ENCODE results near the gene AFF3. TPM values are rescaled to one million over a fixed set of nuclear protein-coding genes. Genes with fewer than 3 reads are reported as not detected.

AFF3 gene
- total and polyA plus RNA-seq, 2 donors (not counting 3 experiments of a cell fraction or from before 2014, with no cell fraction given), result 0.06 to 0.07 TPM

DNA sequence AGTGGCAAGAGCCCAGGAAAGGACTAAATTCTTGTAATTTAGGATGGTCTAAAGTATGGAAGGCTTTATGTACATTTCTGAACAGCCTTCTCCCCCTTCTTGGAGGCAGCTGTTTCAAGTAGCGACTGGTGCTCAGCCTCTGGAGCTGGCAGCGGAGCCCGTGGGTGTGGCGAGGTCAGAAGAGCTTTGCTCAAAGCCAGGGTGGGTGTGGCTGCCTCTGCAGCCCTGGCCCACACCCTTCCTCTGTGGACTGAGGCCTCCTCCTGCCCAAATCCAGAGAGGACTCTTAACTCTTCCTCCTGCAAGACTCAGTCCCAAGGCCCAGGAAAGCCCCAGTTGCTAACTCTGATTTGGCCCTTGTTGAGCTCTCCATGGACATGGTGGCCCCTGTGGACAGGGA lies 450.5 kb downstream of the AFF3 start:
- no peak overlapping the region for H2AFZ ChIP-seq (ENCODE audit: low read depth, low read length)
- intact Hi-C loops (cut with micrococcal nuclease), result no loop called here
- no peaks in the 10 kb centered on the region for H3K9me3 ChIP-seq (replicated peaks; ENCODE audit: control insufficient read depth, insufficient read depth, low read length)
- FAIRE-seq (no peak), DNase-seq (ENCODE audit: low read depth, low spot score) (no peak)
- no TSS peak for BruUV-seq (replicated peaks)
- H3K9ac ChIP-seq (replicated peaks; ENCODE audit: extremely low read depth, insufficient read depth, low read length), result no peak overlapping the region
- ChIA-PET POLR2A (no interaction called here), CTCF (interaction anchor here (1.8 kb wide), 1 partner anchor 11 kb away, joined by 7 read pairs; no protein-coding TSS in a partner anchor)
- no peaks in the 10 kb centered on the region for H3K9me1 ChIP-seq (replicated peaks; ENCODE audit: control insufficient read depth, extremely low read depth, insufficient read depth, low read length)
- dilution Hi-C loops (cut with MboI; ENCODE audit: extremely low pct_ligation_motif_present, low sequenced_read_pairs), result no loop called here
- TF ChIP-seq POLR2AphosphoS5 (IDR thresholded peaks at IDR 0.05; ENCODE audit: insufficient read depth, low read depth, low read length) (no peak), GATA2 (IDR thresholded peaks at IDR 0.05; ENCODE audit: insufficient read depth, insufficient read length, low read depth, low read length) (no peak), MYC (IDR thresholded peaks at IDR 0.05; ENCODE audit: low read depth, low read length) (no peak), EZH2 (IDR thresholded peaks at IDR 0.05; ENCODE audit: borderline replicate concordance, low read depth, low read length, severe bottlenecking) (no peak), JUN (IDR thresholded peaks at IDR 0.05; ENCODE audit: borderline replicate concordance, insufficient read depth, insufficient read length, low read depth) (no peak), FOS (IDR thresholded peaks at IDR 0.05; ENCODE audit: borderline replicate concordance, insufficient read depth, low read length) (no peak), POLR2A (IDR thresholded peaks at IDR 0.05; ENCODE audit: low read depth, low read length) (no peak)
- TF ChIP-seq, protein P1, sequence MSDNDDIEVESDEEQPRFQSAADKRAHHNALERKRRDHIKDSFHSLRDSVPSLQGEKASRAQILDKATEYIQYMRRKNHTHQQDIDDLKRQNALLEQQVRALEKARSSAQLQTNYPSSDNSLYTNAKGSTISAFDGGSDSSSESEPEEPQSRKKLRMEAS (IDR thresholded peaks at IDR 0.05; ENCODE audit: insufficient read depth, insufficient read length), result no peak
- TF ChIP-seq, protein P2, sequence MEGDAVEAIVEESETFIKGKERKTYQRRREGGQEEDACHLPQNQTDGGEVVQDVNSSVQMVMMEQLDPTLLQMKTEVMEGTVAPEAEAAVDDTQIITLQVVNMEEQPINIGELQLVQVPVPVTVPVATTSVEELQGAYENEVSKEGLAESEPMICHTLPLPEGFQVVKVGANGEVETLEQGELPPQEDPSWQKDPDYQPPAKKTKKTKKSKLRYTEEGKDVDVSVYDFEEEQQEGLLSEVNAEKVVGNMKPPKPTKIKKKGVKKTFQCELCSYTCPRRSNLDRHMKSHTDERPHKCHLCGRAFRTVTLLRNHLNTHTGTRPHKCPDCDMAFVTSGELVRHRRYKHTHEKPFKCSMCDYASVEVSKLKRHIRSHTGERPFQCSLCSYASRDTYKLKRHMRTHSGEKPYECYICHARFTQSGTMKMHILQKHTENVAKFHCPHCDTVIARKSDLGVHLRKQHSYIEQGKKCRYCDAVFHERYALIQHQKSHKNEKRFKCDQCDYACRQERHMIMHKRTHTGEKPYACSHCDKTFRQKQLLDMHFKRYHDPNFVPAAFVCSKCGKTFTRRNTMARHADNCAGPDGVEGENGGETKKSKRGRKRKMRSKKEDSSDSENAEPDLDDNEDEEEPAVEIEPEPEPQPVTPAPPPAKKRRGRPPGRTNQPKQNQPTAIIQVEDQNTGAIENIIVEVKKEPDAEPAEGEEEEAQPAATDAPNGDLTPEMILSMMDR (IDR thresholded peaks at IDR 0.05; ENCODE audit: extremely low read depth in 1 of 2, insufficient read depth in 1 of 2, low read depth in 1 of 2, low read length in 2 of 2), result no peak
- no peaks in the 10 kb centered on the region for H3K79me2 ChIP-seq (ENCODE audit: control insufficient read depth, insufficient read depth, low read length)
- no peak overlapping the region for H3K4me2 ChIP-seq (ENCODE audit: insufficient read depth, low read length)
- no peaks in the 10 kb centered on the region for H4K20me1 ChIP-seq (replicated peaks; ENCODE audit: control insufficient read depth, extremely low read depth, insufficient read depth, low read length)
- H3K36me3 ChIP-seq (ENCODE audit: control insufficient read depth in 2 of 2, extremely low read depth in 1 of 2, insufficient read depth in 2 of 2, low read length in 2 of 2), result no peaks in the 10 kb centered on the region
- no peaks in the 10 kb centered on the region for H3K4me1 ChIP-seq (ENCODE audit: control insufficient read depth, extremely low read depth, insufficient read depth, low read length)
- no peak overlapping the region for H3K4me3 ChIP-seq (replicated peaks in 1 of 3; ENCODE audit: insufficient read depth in 1 of 3, low read depth in 1 of 3, low read length in 3 of 3)
- H3K27me3 ChIP-seq (ENCODE audit: control insufficient read depth in 2 of 2, insufficient read depth in 2 of 2, low read length in 2 of 2), result no peaks in the 10 kb centered on the region
- H3K27ac ChIP-seq (ENCODE audit: insufficient read depth, low read depth, low read length), result no peak overlapping the region
